Thymus (tissue), 11 donors: ENCODE data around the gene STX3. TPM values are rescaled to one million over a fixed set of nuclear protein-coding genes. Genes with fewer than 3 reads are reported as not detected.
"Not testable (repeated sequence)": the region's sequence is repeated elsewhere in the genome, so short reads cannot be mapped to it uniquely, and the experiment has no call there.

Source experiments
- DNase-seq, 9 donors: peaks; one replicate each; pipeline ENCODE4 v3.0.0-alpha.2; 2013; ENCODE audit warnings: low spot score in 9 of 9, low read depth in 6 of 9, missing footprints in 1 of 9
- H3K27ac ChIP-seq, 2 donors: one replicate each; pipeline ENCODE4 v1.5.1; 2013; ENCODE audit warnings: control low read depth in 1 of 2, low read depth in 1 of 2, low read length in 1 of 2, mild to moderate bottlenecking in 1 of 2, moderate library complexity in 1 of 2
- H3K27me3 ChIP-seq, 2 donors: one replicate each; pipeline ENCODE4 v1.5.1; 2013; ENCODE audit warnings: low read length in 1 of 2; ENCODE audit not compliant: control insufficient read depth in 2 of 2, insufficient read depth in 1 of 2
- H3K36me3 ChIP-seq, 2 donors: one replicate each; pipeline ENCODE4 v1.5.1; 2013; ENCODE audit warnings: low read length in 1 of 2, mild to moderate bottlenecking in 1 of 2, moderate library complexity in 1 of 2; ENCODE audit not compliant: control insufficient read depth in 2 of 2, insufficient read depth in 2 of 2
- H3K4me1 ChIP-seq, 2 donors: one replicate each; pipeline ENCODE4 v1.5.1; 2013; ENCODE audit warnings: low read length in 2 of 2; ENCODE audit not compliant: control insufficient read depth in 2 of 2, insufficient read depth in 2 of 2
- H3K4me3 ChIP-seq, 2 donors: one replicate each; pipeline ENCODE4 v1.5.1; 2013; ENCODE audit warnings: low read length in 2 of 2, control low read depth in 1 of 2, mild to moderate bottlenecking in 1 of 2
- H3K9me3 ChIP-seq, 2 donors: one replicate each; pipeline ENCODE4 v1.5.1; 2013; ENCODE audit warnings: low read length in 1 of 2, mild to moderate bottlenecking in 1 of 2; ENCODE audit not compliant: control insufficient read depth in 2 of 2, insufficient read depth in 1 of 2
- WGBS: extraction: QIAGEN DNeasy Blood & Tissue Kit; methylation state at CpG from one replicate; pipeline ENCODE4 v1.1.7; 2013; 5-methylcytosine and 5-hydroxymethylcytosine counted together
- polyA plus RNA-seq: library from polyadenylated mRNA; stranded (reverse); fragments of 200-250 nt; gene quantifications from one replicate; pipeline ENCODE4 v1.2.3, GENCODE V29; 2013
- total RNA-seq: library from RNA; stranded (reverse); fragments of 120-200 nt; gene quantifications from one replicate; pipeline ENCODE4 v1.2.4, GENCODE V29; 2013
- donor health status: healthy.

Gene STX3
- total and polyA plus RNA-seq, 2 donors: 9.4 to 14.1 TPM

GRCh38 chr11:59810189-59810910, 55.2 kb downstream of the STX3 start, which contains the start of gene MRPL16:
MRPL16 (minus strand) TSS chr11:59810778; CDS start chr11:59810658, 120 bp downstream.
- WGBS: under 1% methylated on average over 54 of the region's 54 CpGs
- peaks cover 17 to 30% of the 10 kb centered on the region in 2 donors for H3K36me3 ChIP-seq
- no peaks in the 10 kb centered on the region for H3K27me3 ChIP-seq
- peaks cover 0 to 3% of the 10 kb centered on the region in 2 donors for H3K9me3 ChIP-seq
- H3K4me1 ChIP-seq: peaks cover 12 to 16% of the 10 kb centered on the region in 2 donors
- H3K27ac ChIP-seq: peak within 1 kb of the TSS; percentile 93 to 96
- peak within 1 kb of the TSS; percentile 80 to 97 for H3K4me3 ChIP-seq
- DNase-seq: peak; percentile 70 to 95 (median 85)

GRCh38 chr11:59810911-59811259, 55.7 kb downstream of the STX3 start:
- Histone ChIP-seq H3K4me1 (peaks cover 12 to 16% of the 10 kb centered on the region in 2 donors), H3K27ac (peak overlapping the region; percentile 46 to 93), H3K36me3 (peaks cover 14 to 25% of the 10 kb centered on the region in 2 donors), H3K9me3 (peaks cover 0 to 3% of the 10 kb centered on the region in 2 donors), H3K4me3 (peak overlapping the region; percentile 80 to 97), H3K27me3 (no peaks in the 10 kb centered on the region)
- 12% methylated on average over 8 of the region's 8 CpGs for WGBS
- DNase-seq: no peak

GRCh38 chr11:59812220-59812619, 57.0 kb downstream of the STX3 start:
- Histone ChIP-seq H3K27me3 (no peaks in the 10 kb centered on the region), H3K9me3 (peaks cover 0 to 3% of the 10 kb centered on the region in 2 donors), H3K36me3 (peaks cover under 1 to 12% of the 10 kb centered on the region in 2 donors), H3K27ac (no peak overlapping the region), H3K4me1 (peaks cover 12 to 16% of the 10 kb centered on the region in 2 donors), H3K4me3 (no peak overlapping the region)
- 98% methylated on average over 2 of the region's 2 CpGs for WGBS
- no peak for DNase-seq

- Histone ChIP-seq H3K27me3 (no peaks in the 10 kb centered on the region), H3K36me3 (peaks cover 0 to 3% of the 10 kb centered on the region in 2 donors), H3K4me3 (no peak overlapping the region), H3K9me3 (peaks cover 0 to 3% of the 10 kb centered on the region in 2 donors), H3K27ac (no peak overlapping the region), H3K4me1 (peaks cover 12 to 19% of the 10 kb centered on the region in 2 donors)
- 98% methylated on average over 1 of the region's 1 CpG for WGBS
- DNase-seq: no peak
Observed at GRCh38 chr11:59813364-59813763, 58.2 kb downstream of the STX3 start.

- Histone ChIP-seq H3K27ac (peak overlapping the region in 1 of 2 donors; percentile 67), H3K4me1 (peaks cover 15 to 25% of the 10 kb centered on the region in 2 donors), H3K27me3 (no peaks in the 10 kb centered on the region), H3K9me3 (peaks cover 0 to 3% of the 10 kb centered on the region in 2 donors), H3K36me3 (no peaks in the 10 kb centered on the region), H3K4me3 (peak overlapping the region in 1 of 2 donors; percentile 9)
- DNase-seq: peak in 1 of 9 donors; percentile 40
- WGBS: 14% methylated on average over 1 of the region's 1 CpG
Observed at GRCh38 chr11:59814021-59814420, 58.8 kb downstream of the STX3 start.

- DNase-seq: no peak
- H3K27me3 ChIP-seq: no peaks in the 10 kb centered on the region
- H3K4me1 ChIP-seq: peaks cover 7 to 25% of the 10 kb centered on the region in 2 donors
- no peaks in the 10 kb centered on the region for H3K36me3 ChIP-seq
- peaks cover 0 to 1% of the 10 kb centered on the region in 2 donors for H3K9me3 ChIP-seq
- H3K27ac ChIP-seq: no peak overlapping the region
- no peak overlapping the region for H3K4me3 ChIP-seq
- 93% methylated on average over 1 of the region's 1 CpG for WGBS
Observed at GRCh38 chr11:59815754-59816153, 60.6 kb downstream of the STX3 start.

- H3K4me3 ChIP-seq, H3K27me3 ChIP-seq, H3K27ac ChIP-seq, DNase-seq, H3K9me3 ChIP-seq, H3K36me3 ChIP-seq: not testable (repeated sequence)
- peaks cover 3 to 21% of the 10 kb centered on the region in 2 donors for H3K4me1 ChIP-seq
- WGBS: 58% methylated on average over 1 of the region's 1 CpG
Observed at GRCh38 chr11:59816434-59816833, 61.3 kb downstream of the STX3 start.

GRCh38 chr11:59818572-59818971, 63.4 kb downstream of the STX3 start:
- peak overlapping the region; percentile 80 to 85 for H3K27ac ChIP-seq
- H3K4me1 ChIP-seq: peaks cover 3 to 21% of the 10 kb centered on the region in 2 donors
- H3K36me3 ChIP-seq: no peaks in the 10 kb centered on the region
- DNase-seq: peak in 8 of 9 donors; percentile 40 to 84 (median 58)
- 9% methylated on average over 4 of the region's 4 CpGs for WGBS
- H3K27me3 ChIP-seq: no peaks in the 10 kb centered on the region
- no peak overlapping the region for H3K4me3 ChIP-seq
- no peaks in the 10 kb centered on the region for H3K9me3 ChIP-seq

- Histone ChIP-seq H3K27ac (no peak overlapping the region), H3K4me1 (peaks cover 3 to 16% of the 10 kb centered on the region in 2 donors), H3K36me3 (no peaks in the 10 kb centered on the region), H3K4me3 (no peak overlapping the region), H3K27me3 (no peaks in the 10 kb centered on the region), H3K9me3 (no peaks in the 10 kb centered on the region)
- WGBS: 18% methylated on average over 9 of the region's 9 CpGs
- DNase-seq: peak in 4 of 9 donors; percentile 21 to 67 (median 34)
Observed at GRCh38 chr11:59822989-59823566, 67.9 kb downstream of the STX3 start.
